OCI-LY7 (cell line): ENCODE results near the gene AVL9.

Experiments used
- CTCF ChIP-seq: fragments of 200-600 bp; sonication (generic); conservative IDR thresholded peaks from 2 replicates; pipeline ENCODE4 v1.5.1; 2014; ENCODE audit warnings: mild to moderate bottlenecking, antibody characterized with exemption, low read length, moderate library complexity, mixed read lengths
- EZH2phosphoT487 ChIP-seq: fragments of 200-600 bp; sonication (generic); IDR thresholded peaks from 2 replicates; pipeline ENCODE4 v1.6.1; 2018; ENCODE audit warnings: low read depth, borderline replicate concordance, mild to moderate bottlenecking, mixed run types, antibody characterized with exemption, low read length, moderate library complexity, mixed read lengths

DNA sequence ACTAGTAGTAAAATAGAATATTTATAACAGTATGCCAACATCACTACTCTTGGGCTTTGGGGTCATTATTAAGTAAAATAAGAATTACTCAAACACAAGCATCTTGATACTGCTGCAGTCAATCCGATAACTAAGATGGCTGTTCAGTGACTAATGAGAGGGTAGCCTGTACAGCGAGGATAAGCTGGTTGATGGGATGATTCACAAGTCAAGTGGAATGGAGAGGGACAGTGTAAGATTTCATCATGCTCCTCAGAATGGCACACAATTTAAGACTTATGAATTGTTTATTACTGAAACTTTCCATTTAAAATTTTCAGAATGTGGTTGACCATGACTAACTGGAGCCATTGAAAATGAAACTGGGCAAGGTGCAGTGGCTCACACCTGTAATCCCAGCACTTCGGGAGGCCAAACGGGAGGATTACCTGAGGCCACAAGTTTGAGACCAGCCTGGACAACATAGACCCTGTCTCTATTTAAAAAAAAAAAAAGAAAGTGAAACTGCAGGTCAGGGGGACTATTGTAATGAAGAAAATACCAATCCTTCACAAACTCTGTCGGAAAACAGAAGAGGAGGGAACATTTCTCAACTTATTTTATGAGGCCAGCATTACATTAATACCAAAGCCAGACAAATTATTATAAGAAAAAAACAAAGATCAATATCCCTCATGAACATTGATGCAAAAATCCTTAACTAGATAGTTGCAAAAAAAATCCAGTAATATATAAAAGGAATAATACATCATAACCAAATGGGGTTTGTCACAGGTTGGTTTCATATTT, 11.2 kb downstream of the AVL9 start:
- no peak for TF ChIP-seq CTCF
- no peak for TF ChIP-seq EZH2phosphoT487
